ENCODE measurements around the gene PRSS53.

Gene PRSS53

DNA sequence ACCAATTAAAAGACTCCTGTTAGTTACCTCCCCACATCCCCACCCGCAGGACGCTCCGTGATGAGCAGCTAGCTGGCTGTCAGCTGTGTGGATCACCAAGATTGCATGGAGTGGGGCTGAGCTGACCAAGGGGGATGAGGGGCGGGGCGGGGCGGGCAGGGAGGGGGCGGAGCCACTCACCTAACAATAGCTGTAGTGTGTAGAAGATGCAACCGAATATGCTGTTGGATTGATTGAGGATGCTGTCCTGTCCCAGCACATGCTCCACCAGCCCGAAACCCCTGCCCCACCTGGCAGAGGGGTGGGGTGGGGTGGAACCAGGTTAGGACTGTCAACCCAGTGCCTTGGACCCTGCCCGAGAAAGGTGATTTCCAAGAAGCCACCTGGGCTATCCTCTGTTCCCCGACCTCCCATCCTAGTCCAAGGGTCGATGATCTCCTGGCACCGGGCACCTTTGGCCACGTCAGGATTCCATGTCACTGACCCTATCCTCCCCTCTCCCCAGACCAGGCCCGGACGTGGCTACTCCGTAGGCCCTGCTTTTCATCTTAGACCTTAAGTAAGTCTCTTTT lies 4.5 kb upstream of the PRSS53 start:
- DNase-seq = no peak

DNA sequence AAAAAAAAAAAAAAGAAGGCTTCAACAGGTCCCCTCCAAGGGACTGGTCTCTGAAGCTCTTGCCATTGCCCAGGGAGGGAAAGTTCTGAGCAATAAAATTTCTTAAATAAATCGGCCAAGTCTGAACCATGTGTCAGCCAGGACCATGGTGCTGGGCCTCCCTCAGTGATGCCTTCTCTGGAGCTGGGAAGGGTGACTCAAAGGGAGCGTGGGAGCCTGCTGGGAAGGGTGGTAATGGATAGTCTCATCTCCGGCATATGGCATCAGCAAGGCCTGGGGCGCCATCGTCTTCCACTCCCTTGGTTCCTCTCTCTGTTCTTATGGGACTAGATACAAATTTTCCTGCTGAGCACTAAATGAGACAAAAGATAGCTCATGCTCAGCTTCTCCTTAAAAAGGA lies 3.6 kb upstream of the PRSS53 start:
- DNase-seq = no peak

DNA sequence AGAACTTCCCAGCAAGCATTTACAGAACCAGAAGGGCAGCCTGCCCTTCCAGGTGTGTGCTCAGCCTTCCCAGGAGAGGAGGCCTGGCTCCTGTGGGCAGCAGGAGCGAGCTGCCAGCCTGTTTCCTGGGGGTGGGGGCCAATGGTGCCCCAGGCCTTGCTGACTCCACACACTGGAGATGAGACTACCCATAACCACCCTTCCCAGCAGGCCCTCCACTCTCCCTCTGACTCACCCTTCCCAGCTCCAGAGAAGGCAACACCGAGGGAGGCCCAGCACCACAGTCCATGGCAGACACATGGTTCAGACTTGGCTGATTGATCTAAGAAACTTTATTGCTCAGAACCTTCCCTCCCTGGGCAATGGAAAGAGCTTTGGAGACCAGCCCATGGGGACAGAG lies 1.8 kb upstream of the PRSS53 start:
- no peak for DNase-seq

DNA sequence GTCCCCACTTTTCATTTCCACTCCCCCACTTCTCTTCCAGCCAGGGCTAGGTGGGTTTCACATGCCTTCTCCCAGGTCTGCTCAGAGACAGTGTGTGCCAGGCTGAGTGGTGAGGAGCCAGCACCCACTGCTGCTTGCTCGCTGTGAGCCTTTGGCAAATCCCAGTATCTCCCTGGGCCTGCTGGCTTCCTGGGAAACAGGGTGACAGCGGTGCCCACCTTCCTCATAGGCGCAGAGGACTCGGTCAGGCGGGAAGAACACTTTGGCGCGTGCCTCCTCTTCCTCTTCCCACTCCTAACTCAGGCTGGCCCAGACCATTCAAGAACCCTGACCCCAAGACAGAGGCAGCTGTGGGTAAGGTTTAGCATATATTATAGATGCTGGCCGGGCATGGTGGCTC lies 456 bp upstream of the PRSS53 start:
- no peak for DNase-seq

DNA sequence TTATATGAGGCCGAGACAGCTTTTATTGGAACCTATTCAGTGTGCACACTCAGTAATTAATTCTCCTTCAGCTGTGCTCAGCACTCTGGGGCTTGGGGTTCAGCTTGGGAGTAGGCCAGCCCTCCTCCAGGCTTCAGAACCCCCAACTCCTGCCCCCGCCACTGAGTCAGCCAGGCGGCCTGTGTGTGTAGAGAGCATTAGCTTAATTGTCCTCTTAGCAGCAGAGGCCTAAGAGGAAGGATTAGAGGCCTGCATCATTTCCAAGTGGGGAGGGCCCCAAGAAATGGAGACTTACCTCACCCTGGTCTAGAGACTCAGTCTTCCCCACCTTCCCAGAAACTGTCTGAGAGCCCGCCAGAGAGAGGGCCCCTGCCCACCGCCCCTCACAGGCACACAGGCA lies 772 bp downstream of the PRSS53 start:
- no peak for DNase-seq

DNA sequence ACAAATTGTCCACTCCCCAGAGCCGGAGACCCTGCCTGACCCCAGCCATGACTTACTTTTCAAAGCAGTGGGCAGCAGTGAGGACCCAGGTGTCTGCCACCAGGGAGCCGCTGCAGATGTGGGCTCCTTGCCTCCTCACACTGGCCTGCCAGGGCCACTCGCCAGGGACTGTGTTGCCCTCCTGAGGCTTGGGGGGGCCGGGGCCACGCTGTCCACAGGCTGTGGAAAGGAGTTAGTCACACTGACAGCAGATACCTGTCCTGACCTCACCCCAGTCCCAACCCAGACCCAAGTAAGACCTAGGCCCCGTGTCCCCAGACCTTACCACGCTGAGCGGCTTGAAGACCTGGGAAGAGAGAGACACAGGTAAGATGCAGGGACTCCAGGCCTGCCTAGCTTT lies 1.3 kb downstream of the PRSS53 start:
- no peak for DNase-seq

DNA sequence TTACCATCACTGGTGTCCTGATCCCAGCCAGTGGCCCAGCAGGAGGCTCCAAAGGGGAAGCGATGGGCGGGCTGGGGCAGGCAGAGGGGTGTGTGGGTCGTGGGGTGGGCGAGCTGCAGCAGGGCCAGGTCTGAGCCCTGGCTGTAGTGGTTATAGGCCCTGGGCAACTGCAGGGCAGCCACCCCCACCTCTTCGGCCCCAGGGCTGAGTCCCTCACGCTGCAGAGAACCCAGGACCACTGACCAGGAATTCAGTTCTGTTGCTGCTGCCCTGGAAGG lies 2.2 kb downstream of the PRSS53 start:
- DNase-seq = no peak

DNA sequence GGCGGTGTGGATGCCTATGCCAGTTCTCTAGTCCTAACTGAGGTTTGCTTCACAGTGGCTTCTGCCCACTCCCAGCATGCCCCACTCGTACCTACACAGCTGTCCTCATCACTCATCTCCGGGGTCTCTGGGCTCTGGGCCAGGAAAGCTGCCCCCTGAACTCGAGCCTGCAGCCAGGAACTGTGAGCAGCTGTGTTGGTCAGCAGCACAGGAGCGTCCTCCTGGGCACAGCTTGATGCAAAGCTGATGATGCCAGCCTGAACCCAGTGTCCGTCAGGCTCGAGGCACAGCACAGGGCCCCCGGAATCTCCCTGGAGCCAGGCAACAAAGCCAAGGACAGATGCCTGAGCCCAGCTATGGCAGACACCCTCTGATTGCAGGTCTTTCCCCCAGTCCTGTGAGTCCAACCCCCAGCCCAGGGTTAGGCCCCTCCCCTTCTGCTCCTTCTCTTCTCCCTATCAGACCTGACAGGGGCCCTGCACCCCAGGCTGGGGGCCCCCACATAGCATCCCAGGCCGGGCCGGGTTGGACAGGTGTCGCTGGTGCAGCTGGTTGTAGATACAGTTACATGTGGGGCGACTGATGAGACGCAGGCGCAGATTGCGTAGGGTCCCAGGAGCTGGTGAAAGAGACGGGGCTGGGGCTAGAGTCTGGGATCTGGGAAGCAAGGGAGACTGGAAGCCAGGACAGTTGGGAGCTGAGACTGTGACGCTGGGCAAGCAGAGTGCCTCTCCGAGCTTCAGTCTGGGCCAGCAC lies 2.7 kb downstream of the PRSS53 start:
- no peak for DNase-seq

DNA sequence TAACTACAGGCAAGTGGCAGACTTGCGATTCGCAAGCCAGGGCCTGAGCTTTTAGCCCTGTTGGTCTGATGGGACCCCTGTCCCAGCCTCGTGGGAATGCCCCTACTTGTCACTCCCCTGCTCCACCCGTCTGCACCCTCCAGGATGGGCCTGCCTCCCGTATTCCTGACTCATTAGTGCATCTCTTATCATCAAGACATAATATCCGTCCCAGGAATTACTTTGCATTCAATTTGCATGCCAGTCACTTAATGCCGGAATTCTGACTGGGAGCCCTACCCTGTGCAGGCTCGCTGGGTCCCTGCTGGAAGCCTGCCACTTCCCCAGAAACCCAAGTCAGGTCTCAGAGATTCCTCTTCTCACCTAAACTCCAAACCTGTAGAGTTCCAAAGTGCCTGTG lies 3.3 kb downstream of the PRSS53 start:
- DNase-seq = no peak

DNA sequence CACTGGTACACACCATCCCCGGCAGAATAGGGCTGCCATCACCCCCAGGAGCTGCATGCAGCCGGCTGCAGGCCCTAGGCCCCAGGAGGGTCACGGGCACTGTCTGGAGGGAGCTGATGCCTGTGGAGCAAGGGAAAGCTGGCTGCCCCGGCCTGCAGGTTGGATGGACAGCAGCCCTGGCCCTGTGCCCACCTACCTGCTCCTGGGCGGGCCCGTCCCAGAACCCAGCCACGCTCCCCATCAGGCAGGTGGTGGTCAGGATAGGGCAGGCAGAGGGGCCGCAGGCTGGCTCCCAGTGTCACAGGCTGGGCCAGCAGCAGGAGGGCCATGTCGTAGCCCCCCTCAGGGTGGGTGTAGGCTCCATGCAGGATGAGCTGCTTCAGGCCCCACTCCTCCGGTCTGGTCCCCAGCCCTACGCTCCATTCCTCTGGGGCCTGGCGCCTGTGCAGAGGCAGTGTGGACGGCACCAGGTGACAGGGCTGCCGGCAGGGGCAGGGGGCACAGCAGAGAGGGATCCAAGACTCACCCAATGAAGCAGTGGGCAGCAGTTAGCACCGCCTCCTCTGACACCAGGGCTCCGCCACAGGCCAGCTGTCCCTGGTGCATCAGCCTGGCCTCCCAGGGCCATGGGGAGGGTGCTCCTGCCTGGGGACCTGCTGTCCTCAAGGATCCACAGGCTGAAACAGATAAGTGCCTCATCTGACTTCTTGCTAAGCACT lies 4.0 kb downstream of the PRSS53 start:
- DNase-seq = no peak

DNA sequence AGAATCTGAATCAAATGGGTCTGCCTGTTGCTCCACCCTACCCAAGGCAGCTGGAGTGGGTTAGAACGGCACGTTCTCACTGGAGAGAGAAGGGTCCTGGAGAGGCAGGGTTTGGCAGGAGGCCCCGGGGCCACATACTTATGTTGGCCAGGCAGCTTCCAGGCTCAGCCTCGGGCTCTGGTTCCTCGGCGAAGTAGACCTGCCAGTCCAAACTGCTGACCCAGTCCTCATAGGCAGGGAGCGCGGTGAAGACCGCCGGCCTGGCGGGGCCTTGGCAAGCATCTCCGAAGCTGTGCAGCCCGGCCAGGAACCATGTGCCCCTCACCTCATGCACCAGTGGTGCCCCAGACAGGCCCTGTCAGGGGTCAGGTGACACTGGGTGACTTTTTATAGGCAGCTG lies 4.8 kb downstream of the PRSS53 start:
- no peak for DNase-seq

DNA sequence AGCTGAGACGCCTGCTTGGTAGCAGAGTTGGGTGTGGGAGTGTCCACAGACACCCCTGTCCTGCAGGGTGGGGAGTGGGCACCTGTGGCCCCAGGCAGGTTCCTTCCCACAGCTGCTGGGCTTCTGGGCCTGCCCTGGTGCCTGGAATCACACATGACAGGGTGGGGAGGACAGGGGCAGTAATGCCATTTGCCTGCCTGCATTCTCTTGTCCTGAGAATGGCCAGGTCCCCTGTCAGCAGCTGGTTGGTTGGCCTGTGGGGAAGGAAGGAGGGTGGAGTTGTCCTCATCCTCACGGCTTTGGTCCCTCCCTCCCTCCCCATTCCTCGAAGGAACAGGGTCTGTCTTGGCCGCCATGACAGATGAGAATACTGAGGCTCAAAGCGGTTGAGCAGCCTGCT lies 5.2 kb downstream of the PRSS53 start:
- no peak for DNase-seq

DNA sequence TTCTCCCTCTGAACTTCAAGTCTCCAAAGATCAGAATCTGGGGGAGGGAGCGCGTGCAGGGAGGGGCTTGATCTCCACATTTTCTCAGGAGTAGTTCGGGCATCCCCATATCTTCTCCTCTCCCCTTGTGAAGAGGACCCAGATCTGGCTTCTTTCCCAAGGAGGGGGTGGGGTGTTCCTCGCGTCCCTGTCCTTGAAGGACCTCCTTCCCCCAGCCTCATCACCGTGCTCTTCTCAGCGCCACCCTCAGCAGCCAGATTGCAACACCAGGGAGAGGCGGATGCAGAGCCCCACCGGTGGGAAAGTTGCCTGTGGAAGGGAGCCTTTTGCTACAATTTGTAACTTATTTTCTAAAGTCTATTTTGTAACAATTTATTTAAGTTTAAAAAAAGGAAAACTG lies 5.7 kb downstream of the PRSS53 start:
- DNase-seq = no peak

DNA sequence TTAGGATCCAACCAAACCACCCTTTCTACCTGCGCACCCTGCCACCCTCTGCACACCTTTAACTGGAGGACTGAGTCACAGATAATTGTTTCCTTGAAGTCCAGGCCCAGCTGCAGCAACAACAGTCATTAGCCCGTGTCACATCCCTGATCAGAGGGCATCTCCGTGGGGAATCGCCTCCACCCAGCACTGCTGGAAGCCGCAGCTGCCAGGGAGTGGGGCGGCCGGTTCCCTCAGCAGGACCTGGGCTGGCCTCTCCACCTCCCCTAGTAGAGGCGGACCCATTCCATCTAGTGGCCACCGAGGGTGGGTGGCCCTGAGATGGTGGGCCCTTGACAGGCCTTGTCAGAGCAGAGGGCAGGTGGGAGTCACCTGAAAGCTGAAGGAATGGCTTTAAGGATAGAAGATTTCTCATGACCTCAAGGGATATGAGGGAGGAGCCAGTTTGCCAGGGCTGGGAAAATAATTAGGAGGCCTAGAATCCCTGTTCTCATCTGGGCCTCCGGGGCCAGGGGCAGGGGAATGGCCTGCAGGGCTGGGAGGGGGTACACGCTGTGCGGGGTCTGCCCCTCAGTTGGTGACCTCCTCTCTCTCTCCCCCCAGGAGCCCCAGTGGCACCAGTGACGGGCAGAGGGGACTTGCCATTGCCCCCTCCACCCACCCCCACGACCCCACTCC lies 6.2 kb downstream of the PRSS53 start:
- no peak for DNase-seq

DNA sequence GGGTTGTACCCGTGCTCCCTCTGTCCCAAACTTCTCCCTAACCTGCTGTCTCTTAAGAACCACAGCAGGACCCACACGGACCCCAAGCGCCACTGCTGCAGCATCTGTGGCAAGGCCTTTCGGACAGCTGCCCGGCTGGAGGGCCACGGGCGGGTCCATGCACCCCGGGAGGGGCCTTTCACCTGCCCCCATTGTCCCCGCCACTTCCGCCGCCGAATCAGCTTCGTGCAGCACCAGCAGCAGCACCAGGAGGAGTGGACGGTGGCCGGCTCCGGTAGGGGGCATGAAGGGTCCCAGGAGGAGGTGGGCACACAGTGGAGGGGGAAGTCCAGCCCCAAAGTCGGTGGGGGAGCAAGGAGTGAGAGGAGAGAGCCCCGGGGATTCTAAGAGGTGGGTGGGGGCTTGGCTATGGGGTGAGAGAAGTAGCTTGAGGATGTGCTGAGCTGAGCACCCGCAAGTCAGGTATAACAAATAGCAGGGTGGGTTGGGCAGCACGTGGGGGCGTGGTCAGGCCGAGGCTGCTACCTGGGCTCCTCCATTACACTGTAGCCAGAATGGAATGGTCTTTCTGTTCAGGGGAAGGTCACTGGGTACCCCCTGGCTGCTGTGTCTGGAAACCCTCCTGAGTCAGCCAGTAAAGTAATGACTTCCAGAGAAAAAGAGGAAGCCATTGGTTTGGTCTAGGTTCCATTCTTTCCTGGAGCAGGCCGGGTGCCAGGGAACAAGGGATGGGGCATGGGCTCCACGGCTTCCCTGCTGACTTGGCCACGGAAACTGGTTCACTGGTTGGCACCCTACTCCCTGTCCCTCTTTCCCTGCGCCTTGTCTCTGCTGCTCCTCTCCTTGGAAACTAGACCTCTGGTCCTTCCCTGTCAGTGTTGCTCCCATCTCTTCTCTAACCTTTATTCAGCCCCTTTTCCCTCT lies 7.1 kb downstream of the PRSS53 start:
- DNase-seq = no peak

DNA sequence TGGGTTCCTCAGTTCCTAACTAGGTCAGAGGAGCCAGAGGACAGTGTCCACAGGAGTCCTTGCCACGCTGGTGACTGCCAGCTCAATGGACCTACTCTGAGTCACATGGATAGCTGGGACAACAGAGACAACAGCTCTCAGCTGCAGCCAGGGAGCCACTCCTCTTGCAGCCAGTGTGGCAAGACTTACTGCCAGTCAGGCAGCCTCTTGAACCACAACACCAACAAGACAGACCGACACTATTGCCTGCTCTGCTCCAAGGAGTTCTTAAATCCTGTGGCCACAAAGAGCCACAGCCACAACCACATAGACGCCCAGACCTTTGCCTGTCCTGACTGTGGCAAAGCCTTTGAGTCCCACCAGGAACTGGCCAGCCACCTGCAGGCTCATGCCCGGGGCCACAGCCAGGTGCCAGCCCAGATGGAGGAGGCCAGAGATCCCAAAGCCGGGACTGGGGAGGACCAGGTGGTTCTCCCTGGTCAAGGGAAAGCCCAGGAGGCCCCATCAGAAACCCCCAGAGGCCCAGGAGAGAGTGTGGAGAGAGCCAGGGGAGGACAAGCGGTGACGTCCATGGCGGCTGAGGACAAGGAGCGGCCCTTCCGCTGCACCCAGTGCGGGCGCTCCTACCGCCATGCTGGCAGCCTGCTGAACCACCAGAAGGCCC lies 7.9 kb downstream of the PRSS53 start:
- no peak for DNase-seq

DNA sequence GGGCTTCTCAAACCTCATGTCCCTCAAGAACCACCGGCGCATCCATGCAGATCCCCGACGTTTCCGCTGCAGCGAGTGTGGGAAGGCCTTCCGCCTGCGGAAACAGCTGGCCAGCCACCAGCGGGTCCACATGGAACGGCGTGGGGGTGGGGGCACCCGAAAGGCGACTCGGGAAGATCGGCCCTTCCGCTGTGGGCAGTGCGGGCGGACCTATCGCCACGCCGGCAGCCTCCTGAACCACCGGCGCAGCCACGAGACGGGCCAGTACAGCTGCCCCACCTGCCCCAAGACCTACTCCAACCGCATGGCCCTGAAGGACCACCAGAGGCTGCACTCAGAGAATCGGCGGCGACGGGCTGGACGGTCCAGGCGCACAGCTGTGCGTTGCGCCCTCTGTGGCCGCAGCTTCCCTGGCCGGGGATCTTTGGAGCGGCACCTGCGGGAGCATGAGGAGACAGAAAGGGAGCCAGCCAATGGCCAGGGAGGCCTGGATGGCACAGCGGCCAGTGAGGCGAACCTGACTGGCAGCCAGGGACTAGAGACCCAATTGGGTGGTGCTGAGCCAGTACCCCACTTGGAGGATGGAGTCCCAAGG lies 8.6 kb downstream of the PRSS53 start:
- no peak for DNase-seq

DNA sequence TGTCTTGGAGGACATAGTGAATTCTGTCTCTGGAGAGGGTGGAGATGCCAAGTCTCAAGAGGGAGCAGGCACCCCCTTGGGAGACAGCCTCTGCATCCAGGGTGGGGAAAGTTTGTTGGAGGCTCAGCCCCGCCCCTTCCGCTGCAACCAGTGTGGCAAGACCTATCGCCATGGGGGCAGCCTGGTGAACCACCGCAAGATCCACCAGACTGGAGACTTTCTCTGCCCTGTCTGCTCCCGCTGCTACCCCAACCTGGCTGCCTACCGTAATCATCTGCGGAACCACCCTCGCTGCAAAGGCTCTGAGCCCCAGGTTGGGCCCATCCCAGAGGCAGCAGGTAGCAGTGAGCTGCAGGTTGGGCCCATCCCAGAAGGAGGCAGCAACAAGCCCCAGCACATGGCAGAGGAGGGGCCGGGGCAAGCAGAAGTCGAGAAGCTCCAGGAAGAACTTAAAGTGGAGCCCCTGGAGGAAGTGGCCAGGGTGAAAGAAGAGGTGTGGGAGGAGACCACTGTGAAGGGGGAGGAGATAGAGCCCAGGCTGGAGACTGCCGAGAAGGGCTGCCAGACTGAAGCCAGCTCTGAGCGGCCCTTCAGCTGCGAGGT lies 9.3 kb downstream of the PRSS53 start:
- DNase-seq = no peak

DNA sequence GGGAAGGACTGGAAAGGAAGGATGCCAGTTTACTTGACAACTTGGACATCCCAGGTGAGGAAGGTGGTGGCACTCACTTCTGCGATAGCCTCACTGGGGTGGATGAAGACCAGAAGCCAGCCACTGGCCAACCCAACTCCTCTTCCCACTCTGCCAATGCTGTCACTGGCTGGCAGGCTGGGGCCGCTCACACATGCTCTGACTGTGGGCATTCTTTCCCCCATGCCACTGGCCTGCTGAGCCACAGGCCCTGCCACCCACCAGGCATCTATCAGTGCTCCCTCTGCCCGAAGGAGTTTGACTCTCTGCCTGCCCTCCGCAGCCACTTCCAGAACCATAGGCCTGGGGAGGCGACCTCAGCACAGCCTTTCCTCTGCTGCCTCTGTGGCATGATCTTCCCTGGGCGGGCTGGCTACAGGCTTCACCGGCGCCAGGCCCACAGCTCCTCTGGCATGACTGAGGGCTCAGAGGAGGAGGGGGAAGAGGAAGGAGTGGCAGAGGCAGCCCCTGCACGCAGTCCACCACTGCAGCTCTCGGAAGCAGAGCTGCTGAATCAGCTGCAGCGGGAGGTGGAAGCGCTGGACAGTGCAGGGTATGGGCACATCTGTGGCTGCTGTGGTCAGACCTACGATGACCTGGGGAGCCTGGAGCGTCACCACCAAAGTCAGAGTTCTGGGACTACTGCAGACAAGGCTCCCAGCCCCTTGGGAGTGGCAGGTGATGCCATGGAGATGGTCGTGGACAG lies 10.0 kb downstream of the PRSS53 start:
- no peak for DNase-seq

DNA sequence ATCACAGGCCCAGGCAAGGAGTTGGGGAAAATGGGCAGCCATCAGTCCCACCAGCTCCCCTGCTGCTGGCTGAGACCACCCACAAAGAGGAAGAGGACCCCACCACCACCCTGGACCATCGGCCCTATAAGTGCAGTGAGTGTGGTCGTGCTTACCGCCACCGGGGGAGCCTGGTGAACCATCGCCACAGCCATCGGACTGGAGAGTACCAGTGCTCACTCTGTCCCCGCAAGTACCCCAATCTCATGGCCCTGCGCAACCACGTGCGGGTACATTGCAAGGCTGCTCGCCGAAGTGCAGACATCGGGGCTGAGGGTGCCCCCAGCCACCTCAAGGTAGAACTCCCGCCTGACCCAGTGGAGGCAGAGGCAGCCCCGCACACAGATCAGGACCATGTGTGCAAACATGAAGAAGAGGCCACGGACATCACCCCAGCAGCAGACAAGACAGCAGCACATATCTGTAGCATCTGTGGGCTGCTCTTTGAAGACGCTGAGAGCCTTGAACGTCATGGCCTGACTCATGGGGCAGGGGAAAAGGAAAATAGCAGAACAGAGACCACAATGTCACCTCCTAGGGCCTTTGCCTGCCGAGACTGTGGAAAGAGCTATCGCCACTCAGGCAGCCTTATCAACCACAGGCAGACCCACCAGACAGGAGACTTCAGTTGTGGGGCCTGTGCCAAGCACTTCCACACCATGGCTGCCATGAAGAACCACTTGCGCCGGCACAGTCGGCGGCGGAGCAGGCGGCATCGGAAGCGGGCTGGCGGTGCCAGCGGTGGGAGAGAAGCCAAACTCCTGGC lies 10.9 kb downstream of the PRSS53 start:
- no peak for DNase-seq

Data from NCI-H510A (cell line).